Loucy (cell line): ENCODE results near the gene MBTD1.

Experiments used
- H2AFZ ChIP-seq: fragments of 200-600 bp; sonication (generic); 2 replicates; pipeline ENCODE4 v1.6.0; 2016; ENCODE audit warnings: antibody characterized with exemption, mild to moderate bottlenecking, low read length, moderate library complexity
- H3F3A ChIP-seq: fragments of 200-600 bp; 2 replicates; pipeline ENCODE4 v1.6.0; 2016; ENCODE audit warnings: antibody characterized with exemption, low read depth, mild to moderate bottlenecking
- H3K27me3 ChIP-seq: fragments of 200-600 bp; sonication (generic); 2 replicates; pipeline ENCODE4 v1.6.1; 2014; ENCODE audit warnings: low read length, mild to moderate bottlenecking; ENCODE audit not compliant: insufficient read depth, poor library complexity, severe bottlenecking
- H3K36me3 ChIP-seq: fragments of 200-600 bp; sonication (generic); 2 replicates; pipeline ENCODE4 v1.6.1; 2016; ENCODE audit warnings: low read length; ENCODE audit not compliant: insufficient read depth
- H3K4me1 ChIP-seq: fragments of 200-600 bp; sonication (generic); 2 replicates; pipeline ENCODE4 v1.5.1; 2014; ENCODE audit warnings: low read length, mild to moderate bottlenecking; ENCODE audit not compliant: insufficient read depth, poor library complexity, severe bottlenecking
- H3K4me2 ChIP-seq: fragments of 200-600 bp; sonication (generic); 2 replicates; pipeline ENCODE4 v1.6.0; 2014; ENCODE audit warnings: antibody characterized with exemption, low read length, low read depth, mild to moderate bottlenecking; ENCODE audit not compliant: poor library complexity, severe bottlenecking
- H3K4me3 ChIP-seq: fragments of 200-600 bp; sonication (generic); 2 replicates; pipeline ENCODE4 v1.5.1; 2014; ENCODE audit warnings: low read length, mild to moderate bottlenecking, mixed read lengths; ENCODE audit not compliant: poor library complexity, severe bottlenecking
- H3K79me2 ChIP-seq: fragments of 200-600 bp; sonication (generic); 2 replicates; pipeline ENCODE4 v1.6.1; 2014; ENCODE audit warnings: low read length; ENCODE audit not compliant: insufficient read depth
- H3K9ac ChIP-seq: fragments of 200-600 bp; sonication (generic); 2 replicates; pipeline ENCODE4 v1.6.0; 2014; ENCODE audit warnings: mild to moderate bottlenecking, low read depth, low read length, moderate library complexity; ENCODE audit not compliant: poor library complexity, severe bottlenecking
- H3K9me2 ChIP-seq: fragments of 200-600 bp; sonication (generic); replicated peaks from 2 replicates; pipeline ENCODE4 v1.6.1; 2016; ENCODE audit warnings: low read depth, low read length, mixed read lengths
- H3K9me3 ChIP-seq: fragments of 200-600 bp; sonication (generic); 2 replicates; pipeline ENCODE4 v1.6.1; 2014; ENCODE audit warnings: mild to moderate bottlenecking, antibody characterized with exemption, low read length, low read depth; ENCODE audit not compliant: insufficient read depth
- H4K20me1 ChIP-seq: fragments of 200-600 bp; sonication (generic); 2 replicates; pipeline ENCODE4 v1.6.0; 2014; ENCODE audit warnings: antibody characterized with exemption, low read length, mild to moderate bottlenecking; ENCODE audit not compliant: insufficient read depth, poor library complexity, severe bottlenecking
- CTCF ChIP-seq: fragments of 200-600 bp; sonication (generic); conservative IDR thresholded peaks from 2 replicates; pipeline ENCODE4 v1.5.1; 2014; ENCODE audit warnings: mild to moderate bottlenecking, antibody characterized with exemption, low read length
- EZH2phosphoT487 ChIP-seq: fragments of 200-600 bp; IDR thresholded peaks from 2 replicates; pipeline ENCODE4 v1.6.1; 2018; ENCODE audit warnings: antibody characterized with exemption, mild to moderate bottlenecking, moderate library complexity, borderline replicate concordance

The MBTD1 gene

DNA sequence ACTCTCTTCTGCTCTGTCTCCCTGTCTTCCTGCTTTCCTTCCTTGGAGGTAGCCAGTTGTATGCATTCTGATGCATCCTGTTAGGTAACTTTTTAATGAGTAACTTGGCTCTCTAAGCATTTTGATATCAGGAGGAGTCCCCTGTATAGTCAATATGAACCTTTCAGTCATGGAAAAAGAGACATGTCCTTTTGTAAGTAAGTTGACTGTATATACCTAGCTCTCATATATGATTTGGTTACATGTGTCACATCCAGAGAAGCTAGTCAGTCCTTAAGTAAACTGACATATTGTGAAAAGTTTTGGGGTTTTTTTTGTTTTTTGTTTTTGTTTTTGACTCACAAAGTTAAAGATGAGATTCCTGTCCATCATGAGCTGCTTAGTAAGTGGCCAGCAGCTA is 19.3 kb upstream of the MBTD1 start:
- H3K36me3 ChIP-seq, result peaks cover 90% of the 10 kb centered on the region
- no peaks in the 10 kb centered on the region for H3F3A ChIP-seq
- TF ChIP-seq CTCF (no peak), EZH2phosphoT487 (no peak)
- no peaks in the 10 kb centered on the region for H3K4me1 ChIP-seq
- H3K4me3 ChIP-seq, result no peak overlapping the region
- H3K9ac ChIP-seq, result no peak overlapping the region
- no peaks in the 10 kb centered on the region for H4K20me1 ChIP-seq
- H3K4me2 ChIP-seq, result no peak overlapping the region
- no peaks in the 10 kb centered on the region for H3K27me3 ChIP-seq
- H3K9me3 ChIP-seq, result no peaks in the 10 kb centered on the region
- H3K9me2 ChIP-seq, result no peaks in the 10 kb centered on the region
- H3K79me2 ChIP-seq, result no peaks in the 10 kb centered on the region
- H2AFZ ChIP-seq, result no peak overlapping the region

GRCh38 chr17:51275381-51275780 is 15.5 kb upstream of the MBTD1 start:
- no peaks in the 10 kb centered on the region for H3K27me3 ChIP-seq
- no peaks in the 10 kb centered on the region for H3F3A ChIP-seq
- peaks cover 93% of the 10 kb centered on the region for H3K36me3 ChIP-seq
- H3K79me2 ChIP-seq, result peaks cover 21% of the 10 kb centered on the region; the same call in 1 of the 2 replicates
- no peak overlapping the region for H3K9ac ChIP-seq
- no peaks in the 10 kb centered on the region for H3K9me2 ChIP-seq
- no peak overlapping the region for H3K4me3 ChIP-seq
- TF ChIP-seq CTCF (no peak), EZH2phosphoT487 (no peak)
- H3K4me2 ChIP-seq, result no peak overlapping the region
- no peak overlapping the region for H2AFZ ChIP-seq
- H3K9me3 ChIP-seq, result no peaks in the 10 kb centered on the region
- H3K4me1 ChIP-seq, result peaks cover 3% of the 10 kb centered on the region
- H4K20me1 ChIP-seq, result peaks cover 12% of the 10 kb centered on the region

DNA sequence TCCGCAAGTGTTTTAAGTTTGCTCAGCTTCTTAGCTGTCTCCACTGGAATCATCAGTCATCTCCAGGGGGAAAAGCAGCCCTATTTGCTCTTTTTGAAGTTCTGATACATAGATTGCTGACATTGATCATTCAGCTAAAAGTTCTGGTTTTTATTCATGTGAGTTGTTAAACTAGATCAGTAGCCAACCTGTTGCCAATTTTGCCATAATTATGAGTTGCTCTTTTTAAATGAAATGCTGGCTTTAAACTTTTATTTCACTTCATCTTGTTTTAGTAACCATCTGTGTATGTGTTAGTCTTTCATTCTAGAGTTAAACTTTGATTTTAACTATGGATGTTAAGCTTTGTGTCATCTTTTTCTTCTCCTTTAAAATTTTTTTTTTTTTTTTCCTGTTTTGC is 13.0 kb upstream of the MBTD1 start:
- Histone ChIP-seq H3F3A (no peaks in the 10 kb centered on the region), H3K9me3 (no peaks in the 10 kb centered on the region), H2AFZ (no peak overlapping the region), H3K79me2 (peaks cover 43% of the 10 kb centered on the region; the same call in 1 of the 2 replicates), H3K9ac (no peak overlapping the region), H3K36me3 (peaks cover 92% of the 10 kb centered on the region), H3K4me1 (peaks cover 7% of the 10 kb centered on the region), H3K4me2 (no peak overlapping the region), H3K9me2 (no peaks in the 10 kb centered on the region), H3K4me3 (no peak overlapping the region), H4K20me1 (peaks cover 24% of the 10 kb centered on the region), H3K27me3 (no peaks in the 10 kb centered on the region)
- TF ChIP-seq EZH2phosphoT487 (no peak), CTCF (no peak)
